Jurkat, Clone E6-1 (cell line): ENCODE data around the gene SMCO2.

Experiments used
- DNase-seq: peaks from one replicate; pipeline ENCODE4 v3.0.0-alpha.2; 2011; ENCODE audit warnings: low read depth, low spot score
- H3K4me3 ChIP-seq: 2 replicates; pipeline ENCODE4 v1.5.1; 2011; ENCODE audit warnings: mild to moderate bottlenecking, low read length, control low read depth, moderate library complexity

The SMCO2 gene

DNA sequence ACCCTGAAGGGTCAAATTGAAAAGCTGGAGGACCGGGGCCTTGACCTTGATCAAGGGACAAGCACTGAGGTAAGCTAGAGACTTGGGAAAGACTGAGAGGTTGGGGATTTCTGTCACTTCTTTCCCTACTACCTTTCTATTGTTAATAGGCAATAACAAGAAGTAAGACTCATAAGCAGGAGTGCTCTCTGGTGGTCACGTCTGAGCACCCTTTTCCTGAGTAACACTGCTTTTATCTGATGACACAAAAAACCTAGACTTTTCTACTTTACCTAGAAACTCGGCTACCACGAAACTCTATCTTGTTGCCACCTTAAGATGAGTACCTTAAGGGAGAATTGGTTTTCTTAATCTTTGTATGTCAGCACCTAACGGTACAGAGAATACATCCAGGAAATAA lies 41.9 kb downstream of the SMCO2 start:
- no peak for DNase-seq
- H3K4me3 ChIP-seq: no peak overlapping the region

- DNase-seq: no peak
Observed at GRCh38 chr12:27491226-27491625, 44.7 kb downstream of the SMCO2 start.

DNA sequence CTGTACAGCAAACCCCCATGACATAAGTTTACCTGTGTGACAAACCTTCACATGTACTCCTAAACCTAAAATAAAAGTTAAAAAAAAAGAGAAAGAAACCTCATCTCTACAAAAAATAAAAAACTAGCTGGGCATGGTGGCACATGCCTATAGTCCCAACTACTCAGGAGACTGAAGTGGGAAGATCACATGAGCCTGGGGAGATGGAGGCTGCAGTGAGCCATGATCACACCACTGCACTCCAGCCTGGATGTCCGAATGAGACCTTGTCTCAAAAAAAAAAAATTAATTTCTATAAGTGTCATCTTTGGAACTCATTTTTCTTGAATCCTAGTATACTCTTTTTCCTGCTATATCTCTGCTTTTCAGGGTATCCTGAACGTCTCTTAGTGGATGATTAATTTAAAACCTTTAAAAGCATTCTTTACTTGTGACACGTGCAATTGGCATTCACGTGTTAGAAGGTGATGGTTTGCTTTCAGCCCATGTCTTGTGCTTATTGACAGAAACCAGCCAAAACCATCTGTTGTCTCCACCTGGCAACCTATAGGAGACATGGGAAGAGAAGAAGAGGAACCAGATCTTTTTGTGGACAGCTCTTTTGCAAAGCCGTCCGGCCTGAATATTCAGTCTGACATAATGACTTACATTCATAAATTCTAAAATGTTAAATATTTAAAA lies 46.9 kb downstream of the SMCO2 start:
- H3K4me3 ChIP-seq: no peak overlapping the region
- no peak for DNase-seq

More at GRCh38 chr12:27491226-27491625, 44.7 kb downstream of the SMCO2 start:
- no peak overlapping the region for H3K4me3 ChIP-seq

DNA sequence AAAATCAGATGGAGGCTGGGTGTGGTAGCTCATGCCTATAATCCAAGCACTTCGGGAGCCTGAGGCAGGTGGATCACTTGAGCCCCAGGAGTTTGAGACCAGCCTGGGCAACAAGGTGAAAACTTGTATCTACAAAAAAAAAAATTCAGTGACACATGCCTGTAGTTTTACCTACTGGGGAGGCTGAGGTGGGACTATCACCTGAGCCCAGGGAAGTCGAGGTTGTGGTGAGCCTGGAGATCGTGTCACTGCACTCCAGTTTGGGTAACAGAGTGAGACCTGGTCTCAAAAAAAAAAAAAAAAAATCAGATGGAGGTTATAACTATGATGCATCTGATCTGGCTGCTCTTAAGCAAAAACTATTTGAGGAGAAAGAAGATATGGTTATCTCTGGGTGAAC lies 50.9 kb downstream of the SMCO2 start:
- no peak for DNase-seq
- H3K4me3 ChIP-seq: no peak overlapping the region

- DNase-seq: peak; percentile 78
- no peak overlapping the region for H3K4me3 ChIP-seq
Observed at GRCh38 chr12:27498149-27498548, 51.6 kb downstream of the SMCO2 start.

- H3K4me3 ChIP-seq: no peak overlapping the region
- DNase-seq: peak; percentile 25
Observed at GRCh38 chr12:27498761-27499160, 52.2 kb downstream of the SMCO2 start.

GRCh38 chr12:27499377-27499776 lies 52.8 kb downstream of the SMCO2 start:
- no peak overlapping the region for H3K4me3 ChIP-seq
- no peak for DNase-seq

GRCh38 chr12:27500546-27500945 lies 54.0 kb downstream of the SMCO2 start:
- no peak overlapping the region for H3K4me3 ChIP-seq
- DNase-seq: no peak

DNA sequence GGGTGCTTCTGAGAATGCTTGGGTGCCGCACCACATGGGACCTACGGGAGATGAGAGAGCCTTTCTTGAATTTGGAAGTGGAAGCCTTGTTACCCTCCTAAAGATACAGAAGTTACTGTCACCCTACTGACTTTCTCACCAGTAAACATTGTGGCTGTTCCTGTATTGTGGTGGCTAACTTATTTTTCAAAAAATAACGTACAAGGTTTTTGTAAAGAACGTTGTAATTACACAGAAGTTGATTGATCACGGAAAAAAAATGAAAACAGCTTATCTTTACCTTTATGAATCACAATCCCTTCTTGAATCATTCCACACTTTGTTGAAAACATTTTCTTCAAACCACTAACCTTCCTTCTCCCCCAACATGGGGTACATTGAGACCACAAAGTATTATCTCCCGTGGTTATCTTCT lies 55.5 kb downstream of the SMCO2 start:
- DNase-seq: peak; percentile 40
- no peak overlapping the region for H3K4me3 ChIP-seq

- no peak for DNase-seq
- no peak overlapping the region for H3K4me3 ChIP-seq
Observed at GRCh38 chr12:27504507-27504906, 58.0 kb downstream of the SMCO2 start.

DNA sequence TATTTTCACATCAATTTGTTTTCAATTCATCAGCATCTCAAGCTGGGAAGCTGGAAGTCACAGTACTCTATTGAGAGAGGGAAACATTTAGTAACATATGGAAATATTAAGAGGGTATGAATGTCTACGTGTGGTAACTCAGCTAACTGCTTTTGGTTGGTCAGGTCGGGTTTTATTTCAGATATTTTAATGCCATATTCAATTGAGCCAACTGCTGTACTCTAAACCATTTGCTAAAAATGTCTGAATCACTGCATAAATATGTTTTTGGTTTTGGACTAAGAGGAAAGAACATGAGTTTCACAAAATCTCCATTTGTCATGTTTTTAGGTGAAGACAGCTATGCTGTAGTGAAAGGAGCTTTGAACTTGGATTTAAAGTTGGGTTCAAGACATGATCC lies 58.6 kb downstream of the SMCO2 start:
- H3K4me3 ChIP-seq: no peak overlapping the region
- DNase-seq: no peak

DNA sequence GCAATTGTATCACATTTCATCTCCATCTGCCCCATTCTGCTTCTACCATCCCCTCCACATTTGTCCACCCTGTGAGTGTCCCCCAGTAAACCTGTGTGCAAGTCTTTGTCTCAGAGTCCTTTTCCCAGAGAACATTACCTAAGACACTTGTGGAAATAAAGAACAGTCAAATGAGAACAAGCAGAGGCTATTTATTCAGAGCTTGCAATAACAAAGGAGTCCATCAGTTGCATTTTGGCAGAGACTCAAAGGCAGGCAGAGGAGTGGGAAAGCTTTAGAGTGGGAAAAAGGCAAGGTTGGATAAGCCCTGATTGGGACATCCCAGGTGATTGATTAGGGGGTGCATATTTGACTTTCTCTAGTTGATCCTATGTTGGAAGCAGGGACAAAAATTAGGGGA lies 59.2 kb downstream of the SMCO2 start:
- no peak for DNase-seq
- H3K4me3 ChIP-seq: no peak overlapping the region

GRCh38 chr12:27506645-27507189 lies 60.2 kb downstream of the SMCO2 start:
- no peak overlapping the region for H3K4me3 ChIP-seq
- no peak for DNase-seq

GRCh38 chr12:27508736-27509431 lies 62.3 kb downstream of the SMCO2 start:
- no peak for DNase-seq
- H3K4me3 ChIP-seq: no peak overlapping the region

GRCh38 chr12:27511031-27511722 lies 64.6 kb downstream of the SMCO2 start:
- DNase-seq: no peak
- no peak overlapping the region for H3K4me3 ChIP-seq

DNA sequence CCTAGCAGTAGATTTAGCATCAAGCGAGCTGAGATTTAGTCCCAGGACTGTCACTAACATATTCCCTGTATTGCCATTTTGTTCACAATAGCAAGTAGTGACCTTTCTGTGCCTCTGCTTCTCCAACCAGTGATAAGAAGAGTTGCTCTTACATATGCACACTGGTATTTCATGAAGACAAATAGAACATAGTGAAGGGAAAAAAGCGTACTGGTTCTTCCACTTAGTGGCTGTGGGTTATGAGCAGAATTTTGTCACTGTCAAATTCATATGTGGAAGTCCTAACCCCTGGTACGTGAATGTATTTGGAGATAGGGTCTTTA lies 65.1 kb downstream of the SMCO2 start:
- DNase-seq: no peak
- H3K4me3 ChIP-seq: no peak overlapping the region

DNA sequence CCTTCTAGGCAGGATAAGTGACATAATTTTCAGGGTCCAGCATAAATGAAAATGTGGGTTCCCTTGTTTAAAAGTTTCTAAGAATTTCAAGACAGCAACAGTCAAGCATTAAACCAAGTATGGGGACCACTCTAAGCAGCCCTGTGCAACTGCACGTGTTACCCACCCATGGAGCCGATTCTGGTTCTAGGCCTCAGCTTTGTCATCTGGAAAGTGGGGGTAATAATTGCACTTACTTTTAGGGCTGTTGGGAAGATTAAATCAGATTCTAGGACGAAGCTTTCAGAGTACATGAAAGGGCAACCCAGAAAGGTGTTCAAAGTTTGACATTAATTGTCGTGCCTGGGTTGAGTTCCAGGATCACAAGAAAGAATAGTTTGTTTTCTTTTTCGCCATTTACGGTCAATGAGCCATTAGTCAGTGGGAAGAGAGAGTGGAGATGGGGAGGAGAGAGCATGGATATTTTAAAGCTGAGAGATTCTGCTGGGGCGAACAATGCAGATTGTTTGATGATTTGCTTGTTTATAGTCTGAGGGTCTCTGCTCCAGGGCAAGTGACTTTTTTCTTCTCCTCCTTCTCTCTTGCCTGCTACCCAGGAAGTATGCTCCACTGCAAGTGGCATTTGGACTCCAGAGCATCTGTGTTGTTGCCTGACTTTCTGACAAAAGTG lies 66.8 kb downstream of the SMCO2 start:
- H3K4me3 ChIP-seq: no peak overlapping the region
- DNase-seq: no peak

- DNase-seq: no peak
- no peak overlapping the region for H3K4me3 ChIP-seq
Observed at GRCh38 chr12:27515671-27516070, 69.1 kb downstream of the SMCO2 start.

DNA sequence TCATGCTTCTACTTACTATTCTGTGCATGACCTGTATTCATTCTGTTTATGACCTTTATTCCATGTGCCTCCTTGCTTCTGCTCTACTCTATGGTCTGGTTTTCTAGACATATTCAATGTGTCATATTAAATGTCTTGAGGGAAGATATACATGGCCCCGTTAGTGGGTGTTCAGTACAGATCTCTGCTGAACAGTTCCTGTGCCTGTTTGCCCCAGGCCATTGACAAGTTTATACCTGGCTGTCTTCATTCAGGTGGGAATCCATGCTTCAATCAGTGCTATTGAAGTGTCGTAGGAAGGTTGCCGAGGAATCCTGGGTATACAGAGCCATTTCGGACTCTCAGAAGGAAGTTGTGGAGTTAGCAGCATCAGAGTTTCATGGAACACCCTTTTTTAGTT lies 70.1 kb downstream of the SMCO2 start:
- DNase-seq: no peak
- no peak overlapping the region for H3K4me3 ChIP-seq

DNA sequence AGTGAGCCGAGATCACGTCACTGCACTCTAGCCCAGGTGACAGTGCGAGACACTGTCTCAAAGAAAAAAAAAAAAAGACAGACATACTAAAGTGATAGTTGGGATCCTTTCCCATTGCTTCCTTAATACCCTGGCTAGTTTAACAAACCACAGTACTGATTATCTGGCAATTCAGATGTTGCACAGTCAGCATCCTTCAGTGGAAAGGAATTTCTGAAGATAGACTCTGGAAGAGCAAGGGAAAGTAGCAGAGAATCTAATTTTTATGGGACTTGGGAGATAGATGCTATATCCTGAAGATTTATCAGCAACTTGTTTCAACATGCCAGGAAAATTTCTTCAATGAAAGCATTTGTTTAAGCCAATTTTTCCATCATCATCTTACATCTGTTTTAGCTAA lies 71.0 kb downstream of the SMCO2 start:
- no peak for DNase-seq
- H3K4me3 ChIP-seq: no peak overlapping the region
